ENCODE results near the gene TBX18. TPM values are rescaled to one million over a fixed set of nuclear protein-coding genes. Genes with fewer than 3 reads are reported as not detected.

Gene TBX18
- total and polyA plus RNA-seq, 4 donors = 11.0 to 78.8 (median 66.9) TPM

- Histone ChIP-seq H3K27ac (ENCODE audit: low read depth in 1 of 2, low read length in 2 of 2) (no peak overlapping the region), H3K4me3 (ENCODE audit: low read length in 2 of 2) (no peak overlapping the region), H3K4me1 (ENCODE audit: control insufficient read depth in 1 of 2, insufficient read depth in 2 of 2, low read length in 2 of 2) (peaks cover 0 to 5% of the 10 kb centered on the region in 2 donors), H3K36me3 (ENCODE audit: control insufficient read depth in 1 of 2, insufficient read depth in 2 of 2, low read length in 1 of 2) (no peaks in the 10 kb centered on the region), H3K27me3 (ENCODE audit: control insufficient read depth in 1 of 2, insufficient read depth in 2 of 2, low read length in 1 of 2) (no peaks in the 10 kb centered on the region), H3K9me3 (ENCODE audit: control insufficient read depth, low read length) (no peaks in the 10 kb centered on the region)
- DNase-seq (no peak), ATAC-seq (ENCODE audit: low FRiP score) (no peak)
- intact Hi-C loops (cut with DNase I) = no loop called here
- 56 to 58% methylated on average over 2 of the region's 2 CpGs for WGBS, 2 donors
These were observed 45.2 kb downstream of the TBX18 start for GRCh38 chr6:84719152-84719551.

DNA sequence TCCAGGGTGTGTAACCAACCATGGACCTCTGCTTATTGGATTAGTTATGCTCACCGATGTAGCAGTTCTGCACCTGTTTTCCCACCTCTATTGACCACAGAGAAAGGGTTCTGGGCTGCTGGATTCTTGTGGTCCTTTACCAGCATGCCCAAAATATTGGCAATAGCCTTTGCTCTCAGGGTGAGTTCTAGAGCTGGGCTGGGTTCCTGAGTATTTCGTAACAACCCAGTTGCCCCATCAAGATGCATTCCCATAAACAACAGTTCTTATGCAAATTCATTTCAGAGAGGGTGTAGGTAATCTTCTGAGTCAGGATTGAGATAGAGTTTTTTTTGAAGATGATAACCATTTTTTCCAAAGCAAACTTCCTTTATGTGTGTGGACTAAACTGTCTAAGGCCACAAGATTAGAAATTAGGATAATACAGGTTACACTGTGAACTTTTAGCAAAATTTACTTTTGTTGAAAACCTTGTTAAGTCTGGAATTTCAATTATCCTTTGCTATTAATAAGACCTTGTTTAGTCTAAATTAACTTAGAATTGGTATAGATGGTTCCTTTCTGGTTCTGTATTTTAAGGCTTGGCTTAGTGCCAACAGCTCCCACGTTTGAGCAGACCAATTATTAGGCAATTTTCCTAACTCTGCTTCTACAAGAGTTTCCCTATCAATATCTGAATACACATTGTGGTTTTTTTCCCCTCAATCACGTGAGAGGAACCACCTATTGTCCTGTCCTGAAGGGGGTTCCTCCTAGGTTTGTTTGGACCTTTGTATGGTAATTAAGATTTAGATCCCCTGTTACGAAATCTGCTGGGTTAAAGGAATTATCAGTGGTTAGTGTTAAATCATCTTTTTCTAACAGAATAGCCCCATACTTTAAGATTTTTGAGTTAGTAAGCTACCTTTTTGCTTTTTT, 46.1 kb downstream of the TBX18 start:
- no peaks in the 10 kb centered on the region for H3K36me3 ChIP-seq (ENCODE audit: control insufficient read depth in 1 of 2, insufficient read depth in 2 of 2, low read length in 1 of 2)
- H3K27ac ChIP-seq (ENCODE audit: low read depth in 1 of 2, low read length in 2 of 2) = no peak overlapping the region
- DNase-seq (no peak), ATAC-seq (ENCODE audit: low FRiP score) (no peak)
- H3K9me3 ChIP-seq (ENCODE audit: control insufficient read depth, low read length) = no peaks in the 10 kb centered on the region
- H3K27me3 ChIP-seq (ENCODE audit: control insufficient read depth in 1 of 2, insufficient read depth in 2 of 2, low read length in 1 of 2) = no peaks in the 10 kb centered on the region
- 69 to 70% methylated on average over 5 of the region's 5 CpGs for WGBS, 2 donors
- intact Hi-C loops (cut with DNase I) = no loop called here
- no peak overlapping the region for H3K4me3 ChIP-seq (ENCODE audit: low read length in 2 of 2)
- H3K4me1 ChIP-seq (ENCODE audit: control insufficient read depth in 1 of 2, insufficient read depth in 2 of 2, low read length in 2 of 2) = peaks cover 0 to 5% of the 10 kb centered on the region in 2 donors

GRCh38 chr6:84709121-84709520, 55.3 kb downstream of the TBX18 start:
- Histone ChIP-seq H3K4me3 (ENCODE audit: low read length in 2 of 2) (no peak overlapping the region), H3K36me3 (ENCODE audit: control insufficient read depth in 1 of 2, insufficient read depth in 2 of 2, low read length in 1 of 2) (no peaks in the 10 kb centered on the region), H3K27me3 (ENCODE audit: control insufficient read depth in 1 of 2, insufficient read depth in 2 of 2, low read length in 1 of 2) (no peaks in the 10 kb centered on the region), H3K4me1 (ENCODE audit: control insufficient read depth in 1 of 2, insufficient read depth in 2 of 2, low read length in 2 of 2) (peaks cover 3 to 4% of the 10 kb centered on the region in 2 donors), H3K27ac (ENCODE audit: low read depth in 1 of 2, low read length in 2 of 2) (no peak overlapping the region), H3K9me3 (ENCODE audit: control insufficient read depth, low read length) (no peaks in the 10 kb centered on the region)
- no peak for ATAC-seq (ENCODE audit: low FRiP score)
- intact Hi-C loops (cut with DNase I) = loop anchor here in 1 of 2 donors (5.0 kb wide), 1 partner anchor 33 kb away; no protein-coding TSS in a partner anchor
- no peak for DNase-seq
- WGBS, 2 donors = 15 to 20% methylated on average over 1 of the region's 1 CpG

GRCh38 chr6:84707171-84707570, 57.2 kb downstream of the TBX18 start:
- no peak overlapping the region for H3K4me3 ChIP-seq (ENCODE audit: low read length in 2 of 2)
- H3K4me1 ChIP-seq (ENCODE audit: control insufficient read depth in 1 of 2, insufficient read depth in 2 of 2, low read length in 2 of 2) = peaks cover 3 to 4% of the 10 kb centered on the region in 2 donors
- H3K27me3 ChIP-seq (ENCODE audit: control insufficient read depth in 1 of 2, insufficient read depth in 2 of 2, low read length in 1 of 2) = no peaks in the 10 kb centered on the region
- DNase-seq = no peak
- peak; percentile 50 for ATAC-seq (ENCODE audit: low FRiP score)
- intact Hi-C loops (cut with DNase I) = loop anchor here in 1 of 2 donors (5.0 kb wide), 1 partner anchor 35 kb away; no protein-coding TSS in a partner anchor
- H3K36me3 ChIP-seq (ENCODE audit: control insufficient read depth in 1 of 2, insufficient read depth in 2 of 2, low read length in 1 of 2) = no peaks in the 10 kb centered on the region
- WGBS, 2 donors = 8 to 9% methylated on average over 3 of the region's 3 CpGs
- no peaks in the 10 kb centered on the region for H3K9me3 ChIP-seq (ENCODE audit: control insufficient read depth, low read length)
- H3K27ac ChIP-seq (ENCODE audit: low read depth in 1 of 2, low read length in 2 of 2) = peak overlapping the region in 1 of 2 donors; percentile 50

DNA sequence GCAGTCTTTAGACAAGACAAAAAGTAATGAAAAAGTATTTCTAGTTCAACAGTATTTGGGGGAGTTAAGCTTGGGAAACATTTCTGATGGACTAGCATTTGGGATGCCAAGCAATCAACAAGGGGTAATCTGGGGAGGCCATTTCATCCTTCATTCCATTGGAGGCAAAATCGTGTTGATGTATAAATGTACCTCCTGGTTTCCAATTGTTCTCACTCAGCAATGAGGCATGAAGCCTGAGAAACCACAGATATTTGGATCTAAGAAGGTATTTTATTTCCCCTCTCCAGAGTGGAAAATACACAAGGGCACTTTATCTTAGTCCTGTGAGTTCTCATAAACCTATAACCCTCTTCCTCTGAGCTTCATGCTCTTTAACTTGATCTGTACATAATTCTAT, 68.2 kb downstream of the TBX18 start:
- H3K27me3 ChIP-seq (ENCODE audit: control insufficient read depth in 1 of 2, insufficient read depth in 2 of 2, low read length in 1 of 2) = no peaks in the 10 kb centered on the region
- 54 to 75% methylated on average over 1 of the region's 1 CpG for WGBS, 2 donors
- no peaks in the 10 kb centered on the region for H3K9me3 ChIP-seq (ENCODE audit: control insufficient read depth, low read length)
- no peaks in the 10 kb centered on the region for H3K36me3 ChIP-seq (ENCODE audit: control insufficient read depth in 1 of 2, insufficient read depth in 2 of 2, low read length in 1 of 2)
- ATAC-seq (ENCODE audit: low FRiP score) (no peak), DNase-seq (no peak)
- no peak overlapping the region for H3K27ac ChIP-seq (ENCODE audit: low read depth in 1 of 2, low read length in 2 of 2)
- H3K4me1 ChIP-seq (ENCODE audit: control insufficient read depth in 1 of 2, insufficient read depth in 2 of 2, low read length in 2 of 2) = no peaks in the 10 kb centered on the region
- intact Hi-C loops (cut with DNase I) = no loop called here
- no peak overlapping the region for H3K4me3 ChIP-seq (ENCODE audit: low read length in 2 of 2)

DNA sequence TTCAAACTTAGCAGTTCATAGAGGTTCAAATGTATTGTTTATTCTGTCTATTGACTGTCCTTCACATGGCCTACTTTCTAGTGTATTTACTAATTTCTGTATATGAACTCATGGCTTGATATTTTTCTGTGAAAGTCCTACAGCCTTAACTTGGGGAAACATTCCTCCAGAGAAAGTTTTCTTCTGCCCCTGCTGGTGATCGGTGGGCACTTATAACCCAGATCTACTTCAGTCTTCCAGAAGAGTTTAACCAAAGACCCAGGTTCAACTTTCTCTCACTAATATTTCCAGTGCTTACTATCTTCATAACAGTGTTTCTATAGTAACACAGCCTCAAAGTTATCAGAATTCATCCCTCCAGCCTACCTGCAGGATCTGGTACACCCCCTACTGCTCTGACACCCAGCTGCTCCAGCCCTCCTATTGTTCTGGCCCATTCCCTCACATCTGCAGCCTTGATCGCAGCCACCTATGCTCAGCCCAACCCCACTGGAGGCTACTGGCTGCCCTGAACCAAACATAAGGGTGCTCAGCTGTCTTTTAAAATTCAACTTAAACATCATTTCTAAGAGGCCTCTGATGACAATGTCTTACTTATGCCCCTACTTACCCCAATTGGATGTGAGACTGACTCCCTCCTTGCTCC, 72.3 kb downstream of the TBX18 start:
- no peak for DNase-seq
- Histone ChIP-seq H3K4me3 (ENCODE audit: low read length in 2 of 2) (no peak overlapping the region), H3K9me3 (ENCODE audit: control insufficient read depth, low read length) (no peaks in the 10 kb centered on the region), H3K36me3 (ENCODE audit: control insufficient read depth in 1 of 2, insufficient read depth in 2 of 2, low read length in 1 of 2) (no peaks in the 10 kb centered on the region), H3K27ac (ENCODE audit: low read depth in 1 of 2, low read length in 2 of 2) (no peak overlapping the region), H3K4me1 (ENCODE audit: control insufficient read depth in 1 of 2, insufficient read depth in 2 of 2, low read length in 2 of 2) (peaks cover 0 to 3% of the 10 kb centered on the region in 2 donors), H3K27me3 (ENCODE audit: control insufficient read depth in 1 of 2, insufficient read depth in 2 of 2, low read length in 1 of 2) (no peaks in the 10 kb centered on the region)
- intact Hi-C loops (cut with DNase I) = no loop called here
- ATAC-seq (ENCODE audit: low FRiP score) = no peak
- 95 to 97% methylated on average over 2 of the region's 2 CpGs for WGBS, 2 donors

DNA sequence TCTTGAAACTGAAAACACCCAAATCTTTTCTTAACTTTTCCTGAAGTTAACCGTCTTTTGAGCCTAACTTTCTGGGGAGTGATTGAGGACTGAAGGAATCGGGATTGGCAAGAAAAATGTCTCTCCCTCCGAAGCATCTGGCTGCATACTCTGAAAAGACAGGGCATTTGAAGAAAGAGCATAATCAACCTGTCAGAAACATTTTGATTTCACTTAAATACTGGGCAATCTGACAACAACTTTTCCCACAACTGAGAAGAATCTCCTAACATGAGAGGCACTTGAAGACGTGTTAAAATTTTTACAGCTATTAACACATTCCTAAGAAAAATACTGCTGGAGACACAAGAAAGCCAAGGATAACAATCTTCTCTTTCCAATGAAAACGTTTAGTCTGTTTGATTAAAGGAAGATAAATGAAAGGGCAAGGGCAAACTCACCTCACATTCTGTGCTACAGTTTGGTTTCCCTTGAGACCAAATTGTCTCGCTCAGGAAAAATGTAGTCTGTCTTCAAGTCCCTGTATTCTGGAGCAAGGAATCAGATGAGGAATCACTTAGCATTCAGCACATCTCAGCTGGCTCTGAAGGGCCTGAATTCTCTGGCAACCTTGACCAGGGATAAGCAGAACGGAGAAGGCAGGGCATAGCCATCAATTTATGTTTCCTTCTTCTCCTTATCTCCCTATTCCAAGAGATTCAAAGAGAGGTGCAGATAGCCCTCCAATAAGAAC, 76.1 kb downstream of the TBX18 start:
- WGBS, 2 donors = 3 to 4% methylated on average over 7 of the region's 7 CpGs
- intact Hi-C loops (cut with DNase I) = loop anchor here (5.0 to 10.0 kb wide), 2 partner anchors 54 to 264 kb away; no protein-coding TSS in a partner anchor
- Histone ChIP-seq H3K4me1 (ENCODE audit: control insufficient read depth in 1 of 2, insufficient read depth in 2 of 2, low read length in 2 of 2) (peaks cover 0 to 3% of the 10 kb centered on the region in 2 donors), H3K9me3 (ENCODE audit: control insufficient read depth, low read length) (no peaks in the 10 kb centered on the region), H3K27ac (ENCODE audit: low read depth in 1 of 2, low read length in 2 of 2) (peak overlapping the region; percentile 78 to 99), H3K4me3 (ENCODE audit: low read length in 2 of 2) (peak overlapping the region in 1 of 2 donors; percentile 34), H3K27me3 (ENCODE audit: control insufficient read depth in 1 of 2, insufficient read depth in 2 of 2, low read length in 1 of 2) (no peaks in the 10 kb centered on the region), H3K36me3 (ENCODE audit: control insufficient read depth in 1 of 2, insufficient read depth in 2 of 2, low read length in 1 of 2) (no peaks in the 10 kb centered on the region)
- no peak for ATAC-seq (ENCODE audit: low FRiP score)
- no peak for DNase-seq

- intact Hi-C loops (cut with DNase I) = loop anchor here (5.0 to 10.0 kb wide), 2 partner anchors 55 to 263 kb away; no protein-coding TSS in a partner anchor
- no peak for DNase-seq
- Histone ChIP-seq H3K4me1 (ENCODE audit: control insufficient read depth in 1 of 2, insufficient read depth in 2 of 2, low read length in 2 of 2) (peaks cover 0 to 3% of the 10 kb centered on the region in 2 donors), H3K4me3 (ENCODE audit: low read length in 2 of 2) (peak overlapping the region in 1 of 2 donors; percentile 48), H3K9me3 (ENCODE audit: control insufficient read depth, low read length) (no peaks in the 10 kb centered on the region), H3K27ac (ENCODE audit: low read depth in 1 of 2, low read length in 2 of 2) (peak overlapping the region; percentile 86 to 99), H3K27me3 (ENCODE audit: control insufficient read depth in 1 of 2, insufficient read depth in 2 of 2, low read length in 1 of 2) (no peaks in the 10 kb centered on the region), H3K36me3 (ENCODE audit: control insufficient read depth in 1 of 2, insufficient read depth in 2 of 2, low read length in 1 of 2) (no peaks in the 10 kb centered on the region)
- 6 to 7% methylated on average over 7 of the region's 7 CpGs for WGBS, 2 donors
- ATAC-seq (ENCODE audit: low FRiP score) = peak; percentile 60
These were observed 77.0 kb downstream of the TBX18 start for GRCh38 chr6:84687431-84687830.
